MM.1S (cell line): ENCODE results near the gene BTBD9.

Experiments used
- DNase-seq: peaks from one replicate; pipeline ENCODE4 v3.0.0-alpha.2; 2015
- H2AFZ ChIP-seq: fragments of 300-600 bp; sonication (generic); 2 replicates; pipeline ENCODE4 v1.6.0; 2016; ENCODE audit warnings: antibody characterized with exemption, low read length
- H3F3A ChIP-seq: fragments of 300-600 bp; sonication (generic); 2 replicates; pipeline ENCODE4 v1.6.1; 2016; ENCODE audit warnings: mild to moderate bottlenecking, antibody characterized with exemption, low read length, moderate library complexity, mixed read lengths; ENCODE audit not compliant: insufficient read depth
- H3K27ac ChIP-seq: fragments of 300-600 bp; sonication (generic); 2 replicates; pipeline ENCODE4 v1.5.1; 2016; ENCODE audit warnings: mild to moderate bottlenecking, low read length
- H3K27me3 ChIP-seq: fragments of 300-600 bp; sonication (generic); replicated peaks from 2 replicates; pipeline ENCODE4 v1.6.0; 2016; ENCODE audit warnings: low read length; ENCODE audit not compliant: insufficient read depth
- H3K36me3 ChIP-seq: fragments of 300-600 bp; sonication (generic); replicated peaks from 2 replicates; pipeline ENCODE4 v1.6.1; 2016; ENCODE audit warnings: mild to moderate bottlenecking, low read length, mixed read lengths; ENCODE audit not compliant: insufficient read depth
- H3K4me1 ChIP-seq: fragments of 300-600 bp; sonication (generic); 2 replicates; pipeline ENCODE4 v1.6.1; 2016; ENCODE audit warnings: low read length, mixed read lengths
- H3K4me2 ChIP-seq: fragments of 300-600 bp; sonication (generic); 2 replicates; pipeline ENCODE4 v1.6.0; 2016; ENCODE audit warnings: low read depth, low read length
- H3K4me3 ChIP-seq: fragments of 300-600 bp; sonication (generic); 2 replicates; pipeline ENCODE4 v1.5.1; 2016; ENCODE audit warnings: low read length, mixed read lengths
- H3K79me2 ChIP-seq: fragments of 300-600 bp; sonication (generic); 2 replicates; pipeline ENCODE4 v1.6.1; 2016; ENCODE audit warnings: mixed run types, low read length, mixed read lengths
- H3K9ac ChIP-seq: fragments of 300-600 bp; sonication (generic); 2 replicates; pipeline ENCODE4 v1.6.1; 2016; ENCODE audit warnings: low read length, mixed read lengths
- H3K9me2 ChIP-seq: fragments of 300-600 bp; sonication (generic); replicated peaks from 2 replicates; pipeline ENCODE4 v1.6.1; 2016; ENCODE audit warnings: mild to moderate bottlenecking, low read length, mixed read lengths; ENCODE audit not compliant: insufficient read depth
- H3K9me3 ChIP-seq: fragments of 300-600 bp; sonication (generic); replicated peaks from 2 replicates; pipeline ENCODE4 v1.6.1; 2016; ENCODE audit warnings: mild to moderate bottlenecking, low read length, mixed read lengths; ENCODE audit not compliant: insufficient read depth
- H4K20me1 ChIP-seq: fragments of 300-600 bp; sonication (generic); 2 replicates; pipeline ENCODE4 v1.6.1; 2016; ENCODE audit warnings: mild to moderate bottlenecking, low read length, moderate library complexity, mixed read lengths; ENCODE audit not compliant: insufficient read depth
- CTCF ChIP-seq: fragments of 300-600 bp; sonication (generic); IDR thresholded peaks from 2 replicates; pipeline ENCODE4 v1.5.1; 2016; ENCODE audit warnings: antibody characterized with exemption, low read length, mixed read lengths
- EZH2 ChIP-seq: fragments of 300-600 bp; sonication (generic); optimal IDR thresholded peaks from 2 replicates; pipeline ENCODE3; 2017; ENCODE audit warnings: low read depth, mild to moderate bottlenecking, antibody characterized with exemption, low read length, mixed read lengths
- EZH2phosphoT487 ChIP-seq: fragments of 300-600 bp; sonication (generic); IDR thresholded peaks from 2 replicates; pipeline ENCODE4 v1.6.1; 2018; ENCODE audit warnings: antibody characterized with exemption, low read length

BTBD9 gene

GRCh38 chr6:38118791-38119365 lies 520.9 kb downstream of the BTBD9 start:
- Histone ChIP-seq H3K4me2 (no peak overlapping the region), H3K9me2 (no peaks in the 10 kb centered on the region), H4K20me1 (no peaks in the 10 kb centered on the region), H3K27me3 (no peaks in the 10 kb centered on the region), H2AFZ (no peak overlapping the region), H3K79me2 (no peaks in the 10 kb centered on the region), H3K9me3 (no peaks in the 10 kb centered on the region), H3K36me3 (no peaks in the 10 kb centered on the region), H3K9ac (no peak overlapping the region), H3K4me3 (no peak overlapping the region), H3K27ac (no peak overlapping the region), H3F3A (no peaks in the 10 kb centered on the region), H3K4me1 (no peaks in the 10 kb centered on the region)
- no peak for DNase-seq
- no peak for TF ChIP-seq EZH2phosphoT487
- no peak for TF ChIP-seq CTCF
- TF ChIP-seq EZH2: no peak
